HG02642 (cell line): ENCODE results near the gene ABHD15.

Source experiments
- ATAC-seq: cut with Tn5 transposase; IDR thresholded peaks from one replicate; pipeline ENCODE4 v1.9.1; 2021; ENCODE audit warnings: mild to moderate bottlenecking; ENCODE audit not compliant: unreplicated experiment, poor library complexity

Gene ABHD15

GRCh38 chr17:29583324-29584248 is 16.7 kb upstream of the ABHD15 start:
- ATAC-seq: no peak

GRCh38 chr17:29582772-29583171 is 15.9 kb upstream of the ABHD15 start:
- ATAC-seq: no peak

- no peak for ATAC-seq
These were observed 15.5 kb upstream of the ABHD15 start for GRCh38 chr17:29582254-29582765.

- no peak for ATAC-seq
These were observed 14.9 kb upstream of the ABHD15 start for GRCh38 chr17:29581583-29582253.

GRCh38 chr17:29579866-29580771 is 13.3 kb upstream of the ABHD15 start:
- ATAC-seq: peak; percentile 71

- no peak for ATAC-seq
These were observed 12.0 kb upstream of the ABHD15 start for GRCh38 chr17:29578626-29579485.

GRCh38 chr17:29577385-29578211 is 10.8 kb upstream of the ABHD15 start:
- ATAC-seq: no peak

GRCh38 chr17:29577001-29577370 is 10.1 kb upstream of the ABHD15 start:
- ATAC-seq: no peak

GRCh38 chr17:29576214-29577000 is 9.6 kb upstream of the ABHD15 start:
- ATAC-seq: no peak

GRCh38 chr17:29575511-29576213 is 8.8 kb upstream of the ABHD15 start:
- no peak for ATAC-seq

- no peak for ATAC-seq
These were observed 8.1 kb upstream of the ABHD15 start for GRCh38 chr17:29574732-29575510.

- no peak for ATAC-seq
These were observed 7.3 kb upstream of the ABHD15 start for GRCh38 chr17:29573871-29574731.

GRCh38 chr17:29573558-29573869 is 6.7 kb upstream of the ABHD15 start:
- ATAC-seq: no peak

- no peak for ATAC-seq
These were observed 6.1 kb upstream of the ABHD15 start for GRCh38 chr17:29572691-29573557.
